Activated CD8-positive, alpha-beta memory T cell treated with anti-CD3 and anti-CD28 coated beads, Interleukin-2, amount 10 ng/mL, durations not matched to agents 7 days and 5 days (primary cell): ENCODE measurements around the gene ERICH6. TPM values are rescaled to one million over a fixed set of nuclear protein-coding genes. Genes with fewer than 3 reads are reported as not detected.

Experiments used
- ATAC-seq: fragments of 150-1000 bp; cut with Tn5 transposase; one replicate; pipeline ENCODE4 v1.10.0; 2021; ENCODE audit warnings: moderate library complexity
- CTCF ChIA-PET: fragments of 350-600 bp; sonication (Branson Sonifier 250); formaldehyde crosslinking; loops from one replicate; lab custom pipeline; 2021; ENCODE audit warnings: antibody characterized with exemption; lab: Charles Lee
- DNase-seq: peaks from one replicate; pipeline ENCODE4 v3.0.0-alpha.2; 2020
- H3K27ac Mint-ChIP-seq: one replicate; pipeline ENCODE4 v1.8.0; 2021; ENCODE audit warnings: mild to moderate bottlenecking, mixed read lengths
- H3K27me3 Mint-ChIP-seq: one replicate; pipeline ENCODE4 v1.8.0; 2021; ENCODE audit warnings: mixed read lengths
- H3K36me3 Mint-ChIP-seq: one replicate; pipeline ENCODE4 v1.8.0; 2021; ENCODE audit warnings: mild to moderate bottlenecking, mixed read lengths
- H3K4me1 Mint-ChIP-seq: one replicate; pipeline ENCODE4 v1.8.0; 2021; ENCODE audit warnings: mixed read lengths
- H3K4me3 Mint-ChIP-seq: one replicate; pipeline ENCODE4 v1.8.0; 2021; ENCODE audit warnings: mild to moderate bottlenecking, moderate library complexity, mixed read lengths
- H3K9me3 Mint-ChIP-seq: one replicate; pipeline ENCODE4 v1.8.0; 2022; ENCODE audit warnings: low read depth, mixed read lengths
- total RNA-seq, 2 experiments: library from RNA; stranded (reverse); gene quantifications; one replicate each; pipeline ENCODE4 v1.2.3, GENCODE V29; 2021

Gene ERICH6
- total RNA-seq, 2 experiments from 2014 or later = not detected

GRCh38 chr3:150612494-150612893 is 91.2 kb downstream of the ERICH6 start:
- H3K4me3 Mint-ChIP-seq = no peak overlapping the region
- peak overlapping the region; percentile 46 for H3K27ac Mint-ChIP-seq
- ATAC-seq (peak; percentile 38), DNase-seq (no peak)
- H3K4me1 Mint-ChIP-seq = peaks cover 59% of the 10 kb centered on the region
- CTCF ChIA-PET = interaction anchor here (0.9 to 1.5 kb wide), 3 partner anchors 21 to 91 kb away, joined by 3 to 6 read pairs (median 3); partner anchors contain the start of gene ERICH6
- H3K36me3 Mint-ChIP-seq = peaks cover 42% of the 10 kb centered on the region
- H3K27me3 Mint-ChIP-seq = no peaks in the 10 kb centered on the region
- H3K9me3 Mint-ChIP-seq = no peaks in the 10 kb centered on the region

GRCh38 chr3:150611666-150612065 is 92.1 kb downstream of the ERICH6 start:
- Mint-ChIP-seq H3K27ac (no peak overlapping the region), H3K36me3 (peaks cover 41% of the 10 kb centered on the region), H3K4me1 (peaks cover 63% of the 10 kb centered on the region), H3K4me3 (no peak overlapping the region), H3K27me3 (no peaks in the 10 kb centered on the region), H3K9me3 (no peaks in the 10 kb centered on the region)
- CTCF ChIA-PET = interaction anchor here (1.5 kb wide), 1 partner anchor 21 kb away, joined by 3 read pairs; no protein-coding TSS in a partner anchor
- ATAC-seq (no peak), DNase-seq (no peak)

- Mint-ChIP-seq H3K9me3 (no peaks in the 10 kb centered on the region), H3K36me3 (peaks cover 47% of the 10 kb centered on the region), H3K4me3 (no peak overlapping the region), H3K27ac (no peak overlapping the region), H3K4me1 (peaks cover 68% of the 10 kb centered on the region), H3K27me3 (no peaks in the 10 kb centered on the region)
- ATAC-seq = no peak
- no peak for DNase-seq
- CTCF ChIA-PET = interaction anchor here (1.3 kb wide), 1 partner anchor 92 kb away, joined by 3 read pairs; no protein-coding TSS in a partner anchor
These were observed 92.9 kb downstream of the ERICH6 start for GRCh38 chr3:150610785-150611184.

GRCh38 chr3:150609988-150610387 is 93.7 kb downstream of the ERICH6 start:
- peak overlapping the region; percentile 58 for H3K27ac Mint-ChIP-seq
- peaks cover 48% of the 10 kb centered on the region for H3K36me3 Mint-ChIP-seq

More at GRCh38 chr3:150609988-150610387, 93.7 kb downstream of the ERICH6 start:
- Mint-ChIP-seq H3K9me3 (no peaks in the 10 kb centered on the region), H3K4me3 (no peak overlapping the region), H3K27me3 (no peaks in the 10 kb centered on the region), H3K4me1 (peaks cover 74% of the 10 kb centered on the region)
- peak; percentile 18 for ATAC-seq
- DNase-seq = no peak
- CTCF ChIA-PET = interaction anchor here (1.3 kb wide), 1 partner anchor 93 kb away, joined by 3 read pairs; no protein-coding TSS in a partner anchor

Other genes starting within 250 kb of the ERICH6 start
- 10 to 100 TPM; 84.8 to 95.9 TPM for gene SERP1, start 157.4 kb downstream of the ERICH6 start, total RNA-seq
- 10 to 100 TPM; 66.7 to 97.5 TPM for gene EIF2A, start 157.1 kb downstream of the ERICH6 start, total RNA-seq
- 100 to 1,000 TPM in 1 of 2 experiments, 10 to 100 TPM in 1; 98.5 to 130 TPM for gene SELENOT, start 100.6 kb downstream of the ERICH6 start, total RNA-seq
- 10 to 100 TPM; 34.7 to 54.2 TPM for gene SIAH2, start 59.2 kb upstream of the ERICH6 start, total RNA-seq
- gene MINDY4B, start 201.5 kb upstream of the ERICH6 start, total RNA-seq = not detected